Measurements from ENCODE around the gene SPTAN1.

DNA sequence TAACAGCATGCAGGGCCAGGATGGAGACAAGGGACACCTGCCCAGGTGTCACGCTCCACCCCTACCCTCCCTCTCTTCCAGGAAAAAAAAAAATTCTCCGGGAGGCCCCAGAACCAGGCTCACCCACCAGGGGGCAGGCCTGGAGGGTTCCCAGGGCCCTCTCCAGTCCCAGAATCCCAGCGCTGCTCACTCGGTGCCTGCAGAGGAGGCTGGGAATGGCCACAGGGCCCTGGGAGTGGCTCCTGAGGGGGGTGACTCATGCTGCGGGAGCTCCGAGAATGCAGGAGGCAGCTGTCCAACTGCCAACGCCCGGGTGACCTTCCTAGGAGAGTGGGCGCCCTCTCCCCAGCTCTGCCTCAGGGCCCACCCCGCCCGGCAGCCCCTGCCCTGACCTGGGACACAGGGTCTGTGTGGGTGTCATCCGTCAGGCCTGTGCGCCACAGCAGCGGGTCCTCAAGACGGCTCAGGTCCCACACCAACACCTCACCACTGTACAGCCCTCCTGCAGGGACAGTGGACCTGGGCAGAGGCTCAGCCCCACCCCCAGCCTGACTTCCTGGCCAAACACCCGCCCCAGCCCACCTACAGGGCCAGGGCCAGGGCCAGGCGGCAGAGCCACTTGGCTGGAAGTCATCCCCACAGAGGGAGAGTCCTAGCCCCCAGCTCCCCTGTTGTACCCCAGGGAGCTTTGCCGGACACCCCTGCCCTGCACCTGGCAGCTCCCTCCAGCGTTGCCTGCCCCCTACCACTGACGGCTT is 83.1 kb downstream of the SPTAN1 start:
- TF ChIP-seq, protein P1, sequence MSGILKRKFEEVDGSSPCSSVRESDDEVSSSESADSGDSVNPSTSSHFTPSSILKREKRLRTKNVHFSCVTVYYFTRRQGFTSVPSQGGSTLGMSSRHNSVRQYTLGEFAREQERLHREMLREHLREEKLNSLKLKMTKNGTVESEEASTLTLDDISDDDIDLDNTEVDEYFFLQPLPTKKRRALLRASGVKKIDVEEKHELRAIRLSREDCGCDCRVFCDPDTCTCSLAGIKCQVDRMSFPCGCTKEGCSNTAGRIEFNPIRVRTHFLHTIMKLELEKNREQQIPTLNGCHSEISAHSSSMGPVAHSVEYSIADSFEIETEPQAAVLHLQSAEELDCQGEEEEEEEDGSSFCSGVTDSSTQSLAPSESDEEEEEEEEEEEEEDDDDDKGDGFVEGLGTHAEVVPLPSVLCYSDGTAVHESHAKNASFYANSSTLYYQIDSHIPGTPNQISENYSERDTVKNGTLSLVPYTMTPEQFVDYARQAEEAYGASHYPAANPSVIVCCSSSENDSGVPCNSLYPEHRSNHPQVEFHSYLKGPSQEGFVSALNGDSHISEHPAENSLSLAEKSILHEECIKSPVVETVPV (CRISPR knock-in tag; IDR thresholded peaks at IDR 0.05) = no peak
- TF ChIP-seq RARB (CRISPR knock-in tag; IDR thresholded peaks at IDR 0.05) = no peak
- TF ChIP-seq PPARA (CRISPR knock-in tag; IDR thresholded peaks at IDR 0.05; ENCODE audit: borderline replicate concordance) = no peak
- TF ChIP-seq, protein P2, sequence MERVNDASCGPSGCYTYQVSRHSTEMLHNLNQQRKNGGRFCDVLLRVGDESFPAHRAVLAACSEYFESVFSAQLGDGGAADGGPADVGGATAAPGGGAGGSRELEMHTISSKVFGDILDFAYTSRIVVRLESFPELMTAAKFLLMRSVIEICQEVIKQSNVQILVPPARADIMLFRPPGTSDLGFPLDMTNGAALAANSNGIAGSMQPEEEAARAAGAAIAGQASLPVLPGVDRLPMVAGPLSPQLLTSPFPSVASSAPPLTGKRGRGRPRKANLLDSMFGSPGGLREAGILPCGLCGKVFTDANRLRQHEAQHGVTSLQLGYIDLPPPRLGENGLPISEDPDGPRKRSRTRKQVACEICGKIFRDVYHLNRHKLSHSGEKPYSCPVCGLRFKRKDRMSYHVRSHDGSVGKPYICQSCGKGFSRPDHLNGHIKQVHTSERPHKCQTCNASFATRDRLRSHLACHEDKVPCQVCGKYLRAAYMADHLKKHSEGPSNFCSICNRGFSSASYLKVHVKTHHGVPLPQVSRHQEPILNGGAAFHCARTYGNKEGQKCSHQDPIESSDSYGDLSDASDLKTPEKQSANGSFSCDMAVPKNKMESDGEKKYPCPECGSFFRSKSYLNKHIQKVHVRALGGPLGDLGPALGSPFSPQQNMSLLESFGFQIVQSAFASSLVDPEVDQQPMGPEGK (CRISPR knock-in tag; IDR thresholded peaks at IDR 0.05; ENCODE audit: borderline replicate concordance) = no peak
- TF ChIP-seq ZNF8 (CRISPR knock-in tag; IDR thresholded peaks at IDR 0.05) = no peak
- no peak for TF ChIP-seq ZNF565 (CRISPR knock-in tag; conservative IDR thresholded peaks at IDR 0.05; ENCODE audit: low read depth)
- TF ChIP-seq ZFP30 (CRISPR knock-in tag; IDR thresholded peaks at IDR 0.05) = no peak
- TF ChIP-seq ZC3H10 (CRISPR knock-in tag; IDR thresholded peaks at IDR 0.05) = no peak

Data from SK-N-SH treated with all-trans-retinoic acid at 6 μM for 48 hours (cell line).